ENCODE measurements around the gene GRK3. TPM values are rescaled to one million over a fixed set of nuclear protein-coding genes. Genes with fewer than 3 reads are reported as not detected.
"Not testable (repeated sequence)": the region's sequence is repeated elsewhere in the genome, so short reads cannot be mapped to it uniquely, and the experiment has no call there.

Gene GRK3
- total RNA-seq, 2 experiments from 2014 or later: 7.5 to 8.6 TPM

- Mint-ChIP-seq H3K27me3 (peaks cover 8% of the 10 kb centered on the region), H3K27ac (peak overlapping the region; percentile 47), H3K4me1 (ENCODE audit: low read depth) (peaks cover 16% of the 10 kb centered on the region), H3K36me3 (peaks cover 4% of the 10 kb centered on the region), H3K4me3 (no peak overlapping the region), H3K9me3 (peaks cover 2% of the 10 kb centered on the region)
- intact Hi-C loops (cut with micrococcal nuclease): loop anchor here (1.0 to 5.0 kb wide), 3 partner anchors 49 to 536 kb away; no protein-coding TSS in a partner anchor
- DNase-seq: peak; percentile 52
- ChIA-PET CTCF (no interaction called here), POLR2A (interaction anchor here (0.7 kb wide), 1 partner anchor 19 kb away, joined by 3 read pairs; no protein-coding TSS in a partner anchor)
Measured at GRCh38 chr22:25623310-25623734, 58.8 kb downstream of the GRK3 start.

DNA sequence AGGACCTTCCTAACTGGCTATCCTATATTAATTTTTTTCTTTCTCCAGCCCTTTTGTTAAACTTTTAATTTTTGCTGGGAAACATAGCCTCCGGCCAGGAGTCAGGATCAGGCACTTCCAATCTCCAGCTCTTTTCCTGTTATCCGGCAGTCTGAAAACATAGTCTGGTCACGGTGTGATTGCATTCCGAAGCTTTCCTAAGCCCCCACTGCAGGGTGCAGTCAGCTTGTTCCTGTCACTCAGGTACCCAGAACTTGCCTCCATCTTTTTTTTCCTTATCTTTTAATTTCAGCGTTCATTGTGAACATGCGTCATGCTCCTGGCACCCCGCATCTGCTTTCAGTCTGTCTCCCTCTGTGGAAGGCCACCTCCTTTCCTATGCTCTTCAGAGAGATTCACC lies 59.4 kb downstream of the GRK3 start:
- H3K4me1 Mint-ChIP-seq (ENCODE audit: low read depth): peaks cover 16% of the 10 kb centered on the region

GRCh38 chr22:25624476-25624875 lies 60.0 kb downstream of the GRK3 start:
- Mint-ChIP-seq H3K9me3 (peaks cover 2% of the 10 kb centered on the region), H3K27me3 (peaks cover 8% of the 10 kb centered on the region), H3K4me1 (ENCODE audit: low read depth) (peaks cover 16% of the 10 kb centered on the region), H3K27ac (no peak overlapping the region), H3K4me3 (no peak overlapping the region), H3K36me3 (peaks cover 4% of the 10 kb centered on the region)
- ChIA-PET POLR2A (no interaction called here), CTCF (interaction anchor here (0.6 to 1.3 kb wide), 3 partner anchors 52 to 162 kb away, joined by 3 read pairs; no protein-coding TSS in a partner anchor)
- intact Hi-C loops (cut with micrococcal nuclease): loop anchor here (5.0 kb wide), 2 partner anchors 123 to 537 kb away; no protein-coding TSS in a partner anchor
- peak; percentile 44 for DNase-seq

More for the DNA sequence above, 59.4 kb downstream of the GRK3 start:
- CTCF ChIA-PET: interaction anchor here (1.0 to 1.3 kb wide), 2 partner anchors 51 to 161 kb away, joined by 3 read pairs; no protein-coding TSS in a partner anchor
- intact Hi-C loops (cut with micrococcal nuclease): loop anchor here (1.0 to 5.0 kb wide), 3 partner anchors 48 to 537 kb away; no protein-coding TSS in a partner anchor
- Mint-ChIP-seq H3K27me3 (peaks cover 8% of the 10 kb centered on the region), H3K9me3 (peaks cover 2% of the 10 kb centered on the region), H3K36me3 (peaks cover 4% of the 10 kb centered on the region), H3K27ac (no peak overlapping the region), H3K4me3 (no peak overlapping the region)
- DNase-seq: no peak
- POLR2A ChIA-PET: interaction anchor here (0.7 kb wide), 1 partner anchor 20 kb away, joined by 3 read pairs; no protein-coding TSS in a partner anchor

GRCh38 chr22:25625747-25626623 lies 61.5 kb downstream of the GRK3 start:
- peaks cover 16% of the 10 kb centered on the region for H3K4me1 Mint-ChIP-seq (ENCODE audit: low read depth)
- H3K36me3 Mint-ChIP-seq; intact Hi-C loops (cut with micrococcal nuclease); CTCF ChIA-PET; H3K27me3 Mint-ChIP-seq; H3K4me3 Mint-ChIP-seq; DNase-seq; H3K27ac Mint-ChIP-seq; H3K9me3 Mint-ChIP-seq; POLR2A ChIA-PET: not testable (repeated sequence)

DNA sequence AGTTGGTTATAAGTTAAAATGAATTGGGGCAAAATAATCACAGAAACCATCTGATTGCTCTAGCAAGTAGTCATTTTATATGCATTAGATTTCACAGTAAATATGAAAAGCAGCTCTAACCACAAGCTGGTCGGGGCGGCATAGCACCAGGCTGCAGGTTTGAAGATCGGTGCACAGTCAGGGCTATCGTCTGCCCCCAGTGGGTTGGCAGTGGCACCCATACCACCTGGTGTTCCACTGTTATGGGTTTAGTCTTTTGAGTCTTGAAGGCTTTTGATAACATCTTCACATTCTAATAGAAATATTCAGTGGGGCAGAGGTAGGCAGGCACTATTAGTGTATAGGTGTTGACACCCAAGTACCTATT lies 62.1 kb downstream of the GRK3 start:
- ChIA-PET CTCF (no interaction called here), POLR2A (no interaction called here)
- H3K36me3 Mint-ChIP-seq: peaks cover 4% of the 10 kb centered on the region
- peaks cover 2% of the 10 kb centered on the region for H3K9me3 Mint-ChIP-seq
- no peak for DNase-seq
- H3K4me1 Mint-ChIP-seq (ENCODE audit: low read depth): peaks cover 16% of the 10 kb centered on the region
- no peak overlapping the region for H3K27ac Mint-ChIP-seq
- H3K4me3 Mint-ChIP-seq: no peak overlapping the region
- H3K27me3 Mint-ChIP-seq: peaks cover 6% of the 10 kb centered on the region
- intact Hi-C loops (cut with micrococcal nuclease): no loop called here

- Mint-ChIP-seq H3K27ac (no peak overlapping the region), H3K4me1 (ENCODE audit: low read depth) (peaks cover 16% of the 10 kb centered on the region), H3K27me3 (peaks cover under 1% of the 10 kb centered on the region), H3K9me3 (peaks cover 2% of the 10 kb centered on the region), H3K4me3 (no peak overlapping the region), H3K36me3 (peaks cover 4% of the 10 kb centered on the region)
- no peak for DNase-seq
- POLR2A ChIA-PET: no interaction called here
- CTCF ChIA-PET: no interaction called here
- intact Hi-C loops (cut with micrococcal nuclease): no loop called here
Measured at GRCh38 chr22:25627271-25627852, 62.9 kb downstream of the GRK3 start.

- Mint-ChIP-seq H3K4me1 (ENCODE audit: low read depth) (peaks cover 9% of the 10 kb centered on the region), H3K27me3 (no peaks in the 10 kb centered on the region), H3K36me3 (peaks cover 4% of the 10 kb centered on the region), H3K4me3 (no peak overlapping the region), H3K27ac (no peak overlapping the region), H3K9me3 (peaks cover 1% of the 10 kb centered on the region)
- intact Hi-C loops (cut with micrococcal nuclease): no loop called here
- no peak for DNase-seq
- CTCF ChIA-PET: interaction anchor here (1.2 kb wide), 1 partner anchor 144 kb away, joined by 3 read pairs; no protein-coding TSS in a partner anchor
- POLR2A ChIA-PET: no interaction called here
Measured at GRCh38 chr22:25628494-25628893, 64.0 kb downstream of the GRK3 start.

DNA sequence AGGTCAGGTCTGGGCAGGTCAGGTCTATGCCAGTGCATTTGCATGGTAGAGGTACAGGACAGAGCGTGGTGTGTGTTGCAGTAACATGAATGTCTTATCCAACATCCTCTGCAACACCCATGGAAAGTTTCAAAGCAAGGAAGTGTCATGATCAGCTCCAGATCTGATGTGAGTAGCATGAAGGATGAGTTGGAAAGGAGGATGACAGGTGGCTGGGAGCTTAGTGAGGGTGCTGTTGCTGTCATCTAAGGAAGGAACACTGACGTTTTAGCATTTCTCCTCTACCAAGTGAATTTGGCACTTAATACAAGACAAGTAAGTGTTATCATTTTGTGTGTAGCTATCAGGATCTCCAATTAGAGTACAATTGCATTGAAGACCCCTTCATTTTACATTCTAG lies 65.1 kb downstream of the GRK3 start:
- Mint-ChIP-seq H3K9me3 (no peaks in the 10 kb centered on the region), H3K27ac (no peak overlapping the region), H3K4me3 (no peak overlapping the region), H3K27me3 (no peaks in the 10 kb centered on the region), H3K36me3 (no peaks in the 10 kb centered on the region), H3K4me1 (ENCODE audit: low read depth) (peaks cover 1% of the 10 kb centered on the region)
- intact Hi-C loops (cut with micrococcal nuclease): no loop called here
- CTCF ChIA-PET: interaction anchor here (1.2 kb wide), 1 partner anchor 143 kb away, joined by 3 read pairs; no protein-coding TSS in a partner anchor
- POLR2A ChIA-PET: no interaction called here
- DNase-seq: no peak

- no peaks in the 10 kb centered on the region for H3K4me1 Mint-ChIP-seq (ENCODE audit: low read depth)
- H3K4me3 Mint-ChIP-seq: no peak overlapping the region
- ChIA-PET POLR2A (no interaction called here), CTCF (no interaction called here)
- H3K9me3 Mint-ChIP-seq: no peaks in the 10 kb centered on the region
- no peak overlapping the region for H3K27ac Mint-ChIP-seq
- H3K27me3 Mint-ChIP-seq: no peaks in the 10 kb centered on the region
- DNase-seq: no peak
- intact Hi-C loops (cut with micrococcal nuclease): no loop called here
- H3K36me3 Mint-ChIP-seq: no peaks in the 10 kb centered on the region
Measured at GRCh38 chr22:25630447-25630846, 66.0 kb downstream of the GRK3 start.

DNA sequence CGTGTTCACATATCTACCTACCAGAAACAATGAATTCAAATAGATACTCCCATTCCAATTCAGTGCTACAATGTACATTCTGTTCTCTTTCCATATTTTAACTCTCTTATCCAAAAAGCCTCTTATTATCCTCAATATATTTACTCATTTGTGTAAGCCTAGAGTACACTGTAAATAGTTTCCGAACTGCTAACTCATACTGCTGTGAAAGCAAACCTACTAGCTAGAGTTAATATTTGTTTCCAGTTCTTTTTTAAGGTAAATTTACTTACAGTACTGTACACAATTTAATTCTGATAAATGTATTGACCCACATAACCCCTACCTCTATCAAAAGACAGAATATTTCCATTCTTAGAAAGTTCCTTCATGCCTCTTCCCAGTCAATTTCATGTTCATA lies 71.8 kb downstream of the GRK3 start:
- POLR2A ChIA-PET: no interaction called here
- no peak for DNase-seq
- intact Hi-C loops (cut with micrococcal nuclease): no loop called here
- Mint-ChIP-seq H3K9me3 (peaks cover 9% of the 10 kb centered on the region), H3K27me3 (no peaks in the 10 kb centered on the region), H3K4me3 (no peak overlapping the region), H3K36me3 (no peaks in the 10 kb centered on the region), H3K27ac (no peak overlapping the region), H3K4me1 (ENCODE audit: low read depth) (no peaks in the 10 kb centered on the region)
- CTCF ChIA-PET: no interaction called here

DNA sequence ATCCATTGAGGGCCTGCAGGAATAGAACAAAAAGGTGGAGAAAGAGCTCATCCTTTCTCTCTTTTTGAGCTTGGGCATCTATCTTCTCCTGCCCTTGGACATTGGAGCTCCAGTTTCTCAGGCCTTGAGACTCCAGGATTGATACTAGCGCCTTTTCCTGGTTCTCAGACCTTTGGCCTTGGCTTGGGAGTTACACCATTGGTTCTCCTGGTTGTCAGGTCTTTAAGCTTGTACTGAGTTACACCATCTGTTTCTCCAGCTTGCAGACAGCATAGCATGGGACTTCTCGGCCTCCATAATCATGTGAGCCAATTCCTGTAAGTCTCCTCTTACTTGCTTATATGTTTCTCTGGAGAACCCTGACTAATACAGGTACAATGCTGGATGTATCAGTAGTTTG lies 72.6 kb downstream of the GRK3 start:
- CTCF ChIA-PET: no interaction called here
- no peak overlapping the region for H3K27ac Mint-ChIP-seq
- H3K4me1 Mint-ChIP-seq (ENCODE audit: low read depth): no peaks in the 10 kb centered on the region
- intact Hi-C loops (cut with micrococcal nuclease): no loop called here
- no peak for DNase-seq
- no peak overlapping the region for H3K4me3 Mint-ChIP-seq
- H3K27me3 Mint-ChIP-seq: no peaks in the 10 kb centered on the region
- POLR2A ChIA-PET: no interaction called here
- H3K36me3 Mint-ChIP-seq: no peaks in the 10 kb centered on the region
- H3K9me3 Mint-ChIP-seq: peaks cover 9% of the 10 kb centered on the region

GRCh38 chr22:25637672-25638071 lies 73.2 kb downstream of the GRK3 start:
- POLR2A ChIA-PET: no interaction called here
- no peaks in the 10 kb centered on the region for H3K36me3 Mint-ChIP-seq
- no peaks in the 10 kb centered on the region for H3K4me1 Mint-ChIP-seq (ENCODE audit: low read depth)
- no peak for DNase-seq
- no peak overlapping the region for H3K4me3 Mint-ChIP-seq
- intact Hi-C loops (cut with micrococcal nuclease): no loop called here
- H3K9me3 Mint-ChIP-seq: peaks cover 9% of the 10 kb centered on the region
- CTCF ChIA-PET: no interaction called here
- no peaks in the 10 kb centered on the region for H3K27me3 Mint-ChIP-seq
- no peak overlapping the region for H3K27ac Mint-ChIP-seq

Data from activated CD4-positive, alpha-beta memory T cell treated with anti-CD3 and anti-CD28 coated beads for 36 hours (primary cell).